ENCODE data around the gene ABCB1. TPM values are rescaled to one million over a fixed set of nuclear protein-coding genes. Genes with fewer than 3 reads are reported as not detected.

ABCB1 gene
- total and polyA plus RNA-seq, 2 of the 13 experiments (the other 11 are each of a cell fraction or from before 2014, with no cell fraction given): 42.8 to 52.6 TPM

DNA sequence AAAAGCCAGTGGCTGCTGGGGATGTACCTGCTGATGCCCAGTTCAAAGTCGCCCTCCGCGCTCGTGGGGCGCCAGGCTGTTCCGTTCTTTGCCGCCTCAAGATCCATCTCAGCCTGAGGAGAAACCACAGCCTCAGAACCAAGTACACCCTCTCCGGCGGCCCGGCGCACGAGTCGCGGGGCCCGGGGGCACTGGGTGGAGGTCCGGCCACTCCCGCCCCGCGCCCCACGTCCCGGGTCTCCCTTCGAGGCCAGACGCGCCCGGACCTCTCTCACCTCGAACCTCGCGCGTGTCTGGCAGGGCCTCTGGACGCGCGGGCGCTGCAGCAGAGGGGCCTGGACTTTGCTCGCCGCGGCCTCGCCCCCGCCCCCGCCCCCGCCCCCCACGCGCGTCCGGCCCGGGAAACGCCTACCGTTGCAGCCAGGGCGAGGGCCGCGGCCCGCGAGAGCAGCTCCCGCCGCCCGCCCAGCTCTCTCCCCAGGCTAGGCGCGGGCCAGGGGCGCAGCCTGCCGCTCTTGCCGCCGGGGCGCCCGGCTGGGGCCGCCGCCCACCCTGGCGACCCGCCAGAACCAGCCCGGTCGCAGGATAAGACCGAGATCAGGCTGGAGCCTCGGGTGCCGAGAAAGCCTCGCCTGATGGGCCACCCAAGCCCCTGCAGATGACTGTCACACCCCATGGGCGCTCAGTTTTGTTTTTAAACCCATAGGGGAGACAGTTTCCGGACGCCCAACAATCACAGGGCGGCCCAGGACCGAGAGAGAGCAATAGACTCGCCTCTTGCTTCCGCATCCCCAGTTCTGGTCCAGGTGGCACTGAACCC, 125.1 kb downstream of the ABCB1 start, which contains the start of gene ABCB4 (continued):
- no peak for TF ChIP-seq ZBTB34 (CRISPR knock-in tag; IDR thresholded peaks at IDR 0.05)
- TF ChIP-seq GATA4 (IDR thresholded peaks at IDR 0.05; ENCODE audit: borderline replicate concordance, low read depth): no peak
- TF ChIP-seq NFIC (IDR thresholded peaks at IDR 0.05; ENCODE audit: low read length): no peak
- TF ChIP-seq ZIK1 (CRISPR knock-in tag; IDR thresholded peaks at IDR 0.05; ENCODE audit: borderline replicate concordance, low read depth): 0 out of 2 replicates have a peak, but pooled peaks have one; percentile 53
- TF ChIP-seq CBX1 (IDR thresholded peaks at IDR 0.05; ENCODE audit: low read depth): no peak
- TF ChIP-seq NFYB (CRISPR knock-in tag; IDR thresholded peaks at IDR 0.05): no peak
- TF ChIP-seq ZKSCAN8 (CRISPR knock-in tag; IDR thresholded peaks at IDR 0.05; ENCODE audit: borderline replicate concordance): no peak
- no peak for TF ChIP-seq ATRX (CRISPR knock-in tag; IDR thresholded peaks at IDR 0.05; ENCODE audit: borderline replicate concordance)
- TF ChIP-seq YEATS4 (CRISPR knock-in tag; IDR thresholded peaks at IDR 0.05; ENCODE audit: borderline replicate concordance): peak; percentile 85
- TF ChIP-seq, protein P1, sequence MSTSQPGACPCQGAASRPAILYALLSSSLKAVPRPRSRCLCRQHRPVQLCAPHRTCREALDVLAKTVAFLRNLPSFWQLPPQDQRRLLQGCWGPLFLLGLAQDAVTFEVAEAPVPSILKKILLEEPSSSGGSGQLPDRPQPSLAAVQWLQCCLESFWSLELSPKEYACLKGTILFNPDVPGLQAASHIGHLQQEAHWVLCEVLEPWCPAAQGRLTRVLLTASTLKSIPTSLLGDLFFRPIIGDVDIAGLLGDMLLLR (CRISPR knock-in tag; IDR thresholded peaks at IDR 0.05): peak; percentile 70; the same call in 1 of the 2 replicates
- no peak for TF ChIP-seq ZEB1 (IDR thresholded peaks at IDR 0.05; ENCODE audit: insufficient replicate concordance, low read depth)
- TF ChIP-seq, protein P2, sequence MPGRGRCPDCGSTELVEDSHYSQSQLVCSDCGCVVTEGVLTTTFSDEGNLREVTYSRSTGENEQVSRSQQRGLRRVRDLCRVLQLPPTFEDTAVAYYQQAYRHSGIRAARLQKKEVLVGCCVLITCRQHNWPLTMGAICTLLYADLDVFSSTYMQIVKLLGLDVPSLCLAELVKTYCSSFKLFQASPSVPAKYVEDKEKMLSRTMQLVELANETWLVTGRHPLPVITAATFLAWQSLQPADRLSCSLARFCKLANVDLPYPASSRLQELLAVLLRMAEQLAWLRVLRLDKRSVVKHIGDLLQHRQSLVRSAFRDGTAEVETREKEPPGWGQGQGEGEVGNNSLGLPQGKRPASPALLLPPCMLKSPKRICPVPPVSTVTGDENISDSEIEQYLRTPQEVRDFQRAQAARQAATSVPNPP (CRISPR knock-in tag; IDR thresholded peaks at IDR 0.05): no peak
- TF ChIP-seq, protein P3, sequence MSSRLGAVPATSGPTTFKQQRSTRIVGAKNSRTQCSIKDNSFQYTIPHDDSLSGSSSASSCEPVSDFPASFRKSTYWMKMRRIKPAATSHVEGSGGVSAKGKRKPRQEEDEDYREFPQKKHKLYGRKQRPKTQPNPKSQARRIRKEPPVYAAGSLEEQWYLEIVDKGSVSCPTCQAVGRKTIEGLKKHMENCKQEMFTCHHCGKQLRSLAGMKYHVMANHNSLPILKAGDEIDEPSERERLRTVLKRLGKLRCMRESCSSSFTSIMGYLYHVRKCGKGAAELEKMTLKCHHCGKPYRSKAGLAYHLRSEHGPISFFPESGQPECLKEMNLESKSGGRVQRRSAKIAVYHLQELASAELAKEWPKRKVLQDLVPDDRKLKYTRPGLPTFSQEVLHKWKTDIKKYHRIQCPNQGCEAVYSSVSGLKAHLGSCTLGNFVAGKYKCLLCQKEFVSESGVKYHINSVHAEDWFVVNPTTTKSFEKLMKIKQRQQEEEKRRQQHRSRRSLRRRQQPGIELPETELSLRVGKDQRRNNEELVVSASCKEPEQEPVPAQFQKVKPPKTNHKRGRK (CRISPR knock-in tag; IDR thresholded peaks at IDR 0.05): no peak
- 0 out of 2 replicates have a peak, but pooled peaks have one; percentile 41 for TF ChIP-seq ZNF598 (CRISPR knock-in tag; IDR thresholded peaks at IDR 0.05; ENCODE audit: borderline replicate concordance)
- no peak for TF ChIP-seq ZSCAN22 (CRISPR knock-in tag; IDR thresholded peaks at IDR 0.05)
- TF ChIP-seq FOXA3 (CRISPR knock-in tag; IDR thresholded peaks at IDR 0.05): peak; percentile 27; the same call in 1 of the 2 replicates
- no peak for TF ChIP-seq ZC3H4 (CRISPR knock-in tag; IDR thresholded peaks at IDR 0.05; ENCODE audit: borderline replicate concordance)
- TF ChIP-seq ZMYM4 (CRISPR knock-in tag; IDR thresholded peaks at IDR 0.05): no peak; the same call in 1 of the 2 replicates
- TF ChIP-seq CTCF (CRISPR knock-in tag; IDR thresholded peaks at IDR 0.05): no peak
- TF ChIP-seq, protein P4, sequence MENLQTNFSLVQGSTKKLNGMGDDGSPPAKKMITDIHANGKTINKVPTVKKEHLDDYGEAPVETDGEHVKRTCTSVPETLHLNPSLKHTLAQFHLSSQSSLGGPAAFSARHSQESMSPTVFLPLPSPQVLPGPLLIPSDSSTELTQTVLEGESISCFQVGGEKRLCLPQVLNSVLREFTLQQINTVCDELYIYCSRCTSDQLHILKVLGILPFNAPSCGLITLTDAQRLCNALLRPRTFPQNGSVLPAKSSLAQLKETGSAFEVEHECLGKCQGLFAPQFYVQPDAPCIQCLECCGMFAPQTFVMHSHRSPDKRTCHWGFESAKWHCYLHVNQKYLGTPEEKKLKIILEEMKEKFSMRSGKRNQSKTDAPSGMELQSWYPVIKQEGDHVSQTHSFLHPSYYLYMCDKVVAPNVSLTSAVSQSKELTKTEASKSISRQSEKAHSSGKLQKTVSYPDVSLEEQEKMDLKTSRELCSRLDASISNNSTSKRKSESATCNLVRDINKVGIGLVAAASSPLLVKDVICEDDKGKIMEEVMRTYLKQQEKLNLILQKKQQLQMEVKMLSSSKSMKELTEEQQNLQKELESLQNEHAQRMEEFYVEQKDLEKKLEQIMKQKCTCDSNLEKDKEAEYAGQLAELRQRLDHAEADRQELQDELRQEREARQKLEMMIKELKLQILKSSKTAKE (CRISPR knock-in tag; IDR thresholded peaks at IDR 0.05; ENCODE audit: borderline replicate concordance): no peak
